T-helper 22 cell (primary cell): Measurements from ENCODE around the gene KIF26B.
"Not testable (repeated sequence)": the region's sequence is repeated elsewhere in the genome, so short reads cannot be mapped to it uniquely, and the experiment has no call there.

ENCODE experiments used
- DNase-seq: peaks from one replicate; pipeline ENCODE4 v3.0.0-alpha.2; 2020; ENCODE audit warnings: low read depth

Gene KIF26B

DNA sequence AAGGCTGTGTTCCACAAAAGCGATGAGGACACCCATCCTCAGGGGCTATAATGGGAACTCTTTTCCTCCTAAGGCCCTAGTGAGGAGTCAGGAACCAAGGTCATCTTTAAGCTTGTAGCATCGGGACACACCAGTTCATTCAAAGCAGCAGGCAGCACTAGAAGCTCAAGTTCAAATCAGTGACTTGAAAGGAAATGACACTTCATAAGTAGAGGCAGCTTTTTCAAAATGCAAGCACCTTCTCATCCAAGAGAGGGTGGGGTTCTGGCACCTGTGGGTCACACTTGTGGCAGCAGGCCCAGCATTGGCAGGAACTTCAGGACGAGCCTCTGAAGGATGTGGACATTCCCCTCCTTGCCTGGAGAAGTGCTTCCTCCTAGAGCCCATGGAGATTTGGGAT lies 496.3 kb downstream of the KIF26B start:
- no peak for DNase-seq

DNA sequence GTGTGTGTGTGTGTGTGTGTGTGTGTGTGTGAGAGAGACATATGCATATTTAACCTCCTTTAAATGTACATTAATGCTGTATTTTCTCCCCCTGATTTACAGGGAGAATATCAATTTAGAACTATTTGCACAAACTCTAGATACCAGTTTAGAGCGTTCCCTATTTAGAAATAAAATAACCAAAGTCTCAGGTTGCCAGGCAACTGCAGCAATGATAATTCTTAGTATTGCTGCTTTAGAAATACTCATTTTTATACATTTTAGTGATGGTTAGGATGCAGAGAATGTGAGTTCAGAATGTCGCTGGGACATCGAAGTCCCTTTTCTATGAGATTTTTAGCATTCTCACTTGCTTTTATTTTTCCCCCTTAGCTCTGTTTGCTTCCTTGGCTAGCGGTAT lies 497.3 kb downstream of the KIF26B start:
- DNase-seq, result no peak

DNA sequence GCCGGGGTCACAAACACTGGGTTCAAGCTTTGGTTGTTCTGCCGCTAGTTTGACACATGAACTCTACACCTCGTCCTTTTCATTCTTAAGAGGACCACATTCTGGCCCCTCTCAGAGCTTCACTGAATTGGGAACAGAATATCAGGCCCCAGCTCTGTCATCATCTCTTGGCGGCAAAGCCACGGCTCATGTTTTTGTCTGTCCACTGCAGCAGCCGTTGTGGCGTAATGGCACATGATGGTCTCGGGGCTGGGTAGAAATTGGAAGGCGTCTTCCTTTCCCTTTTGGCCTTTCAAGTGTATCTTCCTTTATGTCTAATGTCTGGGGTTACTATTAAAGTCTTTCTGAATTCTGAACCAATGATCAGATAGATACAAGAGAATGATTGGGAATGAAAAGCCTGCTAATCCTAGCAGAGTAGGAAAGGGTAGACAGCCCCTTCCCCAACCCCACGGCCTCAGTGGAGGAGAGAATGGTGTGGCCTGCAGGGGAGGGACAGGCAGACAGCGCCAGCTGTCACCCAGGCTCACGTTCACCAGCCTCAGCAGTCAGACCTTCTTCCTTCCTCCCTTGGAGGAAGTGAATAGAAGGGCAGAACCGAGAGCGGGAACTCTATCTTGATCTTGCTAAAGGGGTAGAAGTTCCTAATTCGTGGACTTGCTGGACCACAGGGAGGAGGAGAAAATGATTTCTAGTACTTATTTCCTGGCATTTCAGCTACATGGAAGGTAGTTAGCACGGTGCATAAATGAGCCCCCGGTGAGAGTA lies 498.1 kb downstream of the KIF26B start:
- no peak for DNase-seq

DNA sequence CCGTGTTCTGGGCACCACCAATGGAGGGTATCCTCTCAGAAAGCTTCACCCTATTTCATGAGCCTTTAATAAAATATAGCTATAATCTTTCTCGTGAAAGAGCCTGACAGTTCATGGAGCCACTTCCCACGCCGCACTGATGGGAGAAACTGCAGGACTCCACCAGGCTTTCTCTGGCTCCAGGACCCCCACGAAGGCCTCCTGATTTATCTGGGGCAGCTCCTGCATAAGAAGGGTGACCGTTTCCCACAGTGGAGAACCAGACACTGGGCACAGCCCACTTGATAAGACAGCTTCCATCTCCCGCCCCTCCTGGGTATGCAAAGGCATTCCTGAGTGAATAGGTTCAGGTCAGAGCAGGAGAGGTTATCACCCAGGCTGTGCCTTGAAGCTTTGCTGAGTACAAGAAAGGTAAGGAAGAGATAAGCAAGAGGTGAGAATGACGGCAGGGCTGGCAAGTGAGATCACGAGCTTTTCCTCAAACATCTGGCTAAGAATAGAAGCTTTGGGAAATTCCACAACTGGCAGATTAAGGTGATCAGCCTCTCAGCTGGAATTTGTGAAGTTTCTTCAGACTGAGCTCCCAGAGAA lies 499.8 kb downstream of the KIF26B start:
- DNase-seq, result no peak

DNA sequence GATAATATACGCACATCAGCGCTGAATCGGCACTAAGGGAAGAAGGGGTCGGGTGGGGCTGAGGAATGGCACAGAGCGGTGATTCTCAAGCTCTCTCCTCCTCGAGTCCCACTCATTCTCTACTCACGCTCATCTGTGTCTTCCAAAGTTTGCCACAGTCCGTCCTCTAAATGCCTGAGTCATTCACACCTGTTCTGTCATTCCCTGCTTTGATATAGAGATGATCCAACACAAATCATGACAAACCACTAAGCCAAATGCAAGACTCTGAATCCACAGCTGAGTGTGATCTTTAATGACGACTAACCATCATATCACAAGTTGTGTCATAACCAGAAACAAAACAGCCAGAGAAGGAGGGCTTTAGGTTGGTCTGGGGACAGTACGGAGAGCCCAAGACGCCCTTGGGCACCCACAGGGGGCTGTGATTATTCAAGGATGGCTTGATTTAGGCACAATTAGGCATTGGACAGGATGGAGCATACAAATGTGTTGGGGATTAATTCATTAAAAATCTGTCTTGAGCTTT lies 501.5 kb downstream of the KIF26B start:
- no peak for DNase-seq

DNA sequence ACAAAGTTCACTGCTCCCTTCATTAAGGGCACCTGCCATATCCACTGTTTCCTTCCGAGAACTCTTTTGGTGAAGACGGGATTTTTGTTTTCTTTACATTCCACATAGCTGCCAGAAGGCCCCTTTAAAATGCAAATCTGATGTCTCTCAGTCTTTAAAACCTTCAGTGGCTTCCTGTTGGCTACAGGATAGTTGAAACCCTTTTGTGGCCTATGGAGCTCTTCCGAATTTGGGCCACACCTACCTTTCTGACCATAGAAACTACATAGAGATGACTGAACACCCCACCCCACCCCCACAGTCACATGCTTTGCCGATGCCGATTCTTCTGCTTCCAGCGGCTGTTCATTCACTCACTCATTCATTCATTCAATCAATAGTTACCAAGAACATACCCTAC lies 502.6 kb downstream of the KIF26B start:
- no peak for DNase-seq

DNA sequence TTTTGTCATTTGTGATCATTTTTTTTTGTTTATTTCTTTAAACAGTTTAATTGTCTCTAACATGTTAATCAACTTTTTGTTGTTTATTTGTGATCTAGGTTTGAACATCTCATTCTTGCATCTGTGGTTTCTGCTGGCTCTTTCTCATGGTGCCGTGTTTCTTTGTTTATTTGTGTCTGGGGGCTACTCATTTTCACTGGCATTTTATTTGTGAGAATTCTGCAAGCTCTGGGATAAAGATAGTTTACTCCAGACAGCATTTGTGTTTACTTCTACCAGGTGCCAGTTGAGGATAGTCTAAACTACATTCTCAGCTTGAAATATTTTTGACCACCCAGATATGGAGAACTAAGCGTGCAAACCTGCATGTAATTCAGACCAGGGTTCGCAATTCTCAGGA lies 508.6 kb downstream of the KIF26B start:
- no peak for DNase-seq

DNA sequence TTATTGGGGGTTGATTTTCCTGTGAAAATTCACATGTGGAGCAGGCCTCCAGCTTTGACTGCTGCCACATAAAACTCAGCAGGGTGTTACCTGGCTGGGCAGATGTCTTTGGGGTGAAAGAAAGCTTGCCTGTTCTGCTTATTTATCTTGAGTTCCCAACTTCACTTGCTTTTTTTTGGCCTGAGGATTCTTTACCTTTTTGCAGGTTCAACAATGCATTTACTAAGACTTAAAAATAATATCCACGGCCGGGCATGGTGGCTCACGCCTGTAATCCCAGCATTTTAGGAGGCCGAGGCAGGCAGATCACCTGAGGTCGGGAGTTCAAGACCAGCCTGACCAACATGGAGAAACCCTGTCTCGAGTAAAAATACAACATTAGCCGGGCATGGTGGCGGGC lies 509.1 kb downstream of the KIF26B start:
- no peak for DNase-seq

DNA sequence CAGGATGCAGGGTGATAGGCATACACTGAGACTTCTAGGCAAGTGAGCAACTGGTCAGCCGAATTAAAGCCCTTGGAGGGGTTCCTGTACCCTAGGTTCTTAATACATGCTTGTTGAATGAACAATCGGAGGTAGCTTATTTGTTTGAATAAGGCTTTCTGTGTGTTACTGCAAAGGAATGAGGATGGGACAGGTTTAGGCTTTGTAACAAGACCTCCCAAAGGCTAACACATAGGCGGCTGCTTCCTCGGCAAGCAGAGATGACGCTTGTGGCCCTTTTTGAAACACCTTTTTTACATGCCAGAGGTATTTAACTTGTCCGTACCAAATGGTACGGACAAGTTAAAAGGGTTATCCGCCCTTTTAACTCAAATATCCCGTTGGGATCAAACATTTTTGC lies 511.6 kb downstream of the KIF26B start:
- DNase-seq, result no peak

DNA sequence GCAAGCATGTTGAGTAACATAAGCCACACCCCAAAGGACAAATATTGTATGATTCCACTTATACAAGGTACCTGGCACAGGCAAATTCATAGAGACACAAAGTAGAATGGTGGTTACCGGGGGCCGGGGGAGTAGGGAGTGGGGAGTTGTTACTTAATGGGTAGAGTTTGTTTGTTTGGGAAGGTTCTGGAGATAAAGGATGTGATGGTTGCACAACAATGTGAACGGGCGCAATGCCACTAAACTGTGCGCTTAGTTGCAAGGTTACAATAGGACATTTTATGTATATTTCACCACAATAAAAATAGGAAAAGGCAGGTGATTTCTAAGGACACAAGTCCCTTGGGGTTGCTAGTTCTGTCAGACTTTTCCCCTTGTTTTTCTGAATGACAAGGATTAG lies 516.6 kb downstream of the KIF26B start:
- no peak for DNase-seq

DNA sequence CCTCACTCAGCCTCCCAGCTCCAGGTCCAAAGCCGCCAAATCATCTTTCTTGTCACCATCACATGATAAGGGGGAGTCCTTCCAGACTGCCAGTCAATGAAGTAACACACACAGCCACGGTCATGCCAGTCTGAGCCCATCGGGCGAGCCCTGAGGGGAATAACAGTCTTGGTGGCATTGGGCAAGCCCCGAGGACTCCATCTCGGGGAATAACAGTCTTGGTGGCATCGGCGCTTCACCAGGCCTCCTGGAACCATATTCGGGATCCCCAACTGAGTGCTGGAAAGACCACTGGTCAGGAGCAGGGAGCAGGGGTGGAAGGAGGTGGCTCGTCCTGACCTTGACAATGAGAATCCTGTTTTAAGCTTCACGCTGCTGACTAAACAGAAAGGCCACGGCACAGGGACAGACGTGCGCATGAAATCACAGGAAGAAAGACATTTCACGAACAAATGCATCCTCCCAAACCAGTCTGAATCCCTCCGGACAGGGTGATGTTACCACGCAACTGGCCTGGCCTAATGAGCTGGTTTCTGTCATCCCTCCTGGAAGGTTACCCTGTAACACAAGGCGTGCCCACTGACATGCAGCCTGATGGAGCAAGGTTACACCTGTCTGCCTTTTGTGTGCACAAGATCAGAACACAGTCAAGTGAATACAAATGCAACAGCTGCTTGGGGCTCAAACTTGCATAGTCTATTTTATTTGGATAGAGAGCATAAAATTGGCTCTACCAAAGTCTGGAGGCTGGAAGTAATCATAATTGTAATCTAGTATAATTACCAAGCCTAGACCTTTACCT lies 517.4 kb downstream of the KIF26B start:
- DNase-seq, result no peak

DNA sequence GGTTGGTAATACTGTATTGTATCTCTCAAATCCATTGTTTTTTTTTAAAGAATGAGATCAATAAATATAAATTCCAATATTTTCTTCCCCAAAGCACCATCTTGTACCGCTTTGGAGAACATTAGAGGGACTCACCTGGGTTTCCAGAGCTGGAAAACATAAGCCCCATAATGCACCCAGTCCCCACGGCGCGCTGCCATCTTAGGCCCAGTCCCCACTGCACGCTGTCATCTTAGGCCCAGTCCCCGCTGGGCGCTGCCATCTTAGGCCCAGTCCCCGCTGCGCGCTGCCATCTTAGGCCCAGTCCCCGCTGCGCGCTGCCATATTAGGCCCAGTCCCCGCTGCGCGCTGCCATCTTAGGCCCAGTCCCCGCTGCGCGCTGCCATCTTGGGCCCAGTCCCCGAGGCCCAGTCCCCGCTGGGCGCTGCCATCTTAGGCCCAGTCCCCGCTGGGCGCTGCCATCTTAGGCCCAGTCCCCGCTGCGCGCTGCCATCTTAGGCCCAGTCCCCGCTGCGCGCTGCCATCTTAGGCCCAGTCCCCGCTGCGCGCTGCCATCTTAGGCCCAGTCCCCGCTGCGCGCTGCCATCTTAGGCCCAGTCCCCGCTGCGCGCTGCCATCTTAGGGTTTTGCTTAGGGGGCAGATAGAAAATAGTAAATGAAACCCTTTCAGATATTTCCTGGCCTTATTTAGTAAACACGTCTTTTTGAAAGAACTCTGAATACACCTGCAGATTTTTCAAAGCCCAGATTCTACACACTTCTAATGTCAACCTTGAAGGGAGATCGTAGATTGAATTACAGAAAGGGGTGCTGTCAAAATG lies 518.3 kb downstream of the KIF26B start:
- not testable (repeated sequence) for DNase-seq

DNA sequence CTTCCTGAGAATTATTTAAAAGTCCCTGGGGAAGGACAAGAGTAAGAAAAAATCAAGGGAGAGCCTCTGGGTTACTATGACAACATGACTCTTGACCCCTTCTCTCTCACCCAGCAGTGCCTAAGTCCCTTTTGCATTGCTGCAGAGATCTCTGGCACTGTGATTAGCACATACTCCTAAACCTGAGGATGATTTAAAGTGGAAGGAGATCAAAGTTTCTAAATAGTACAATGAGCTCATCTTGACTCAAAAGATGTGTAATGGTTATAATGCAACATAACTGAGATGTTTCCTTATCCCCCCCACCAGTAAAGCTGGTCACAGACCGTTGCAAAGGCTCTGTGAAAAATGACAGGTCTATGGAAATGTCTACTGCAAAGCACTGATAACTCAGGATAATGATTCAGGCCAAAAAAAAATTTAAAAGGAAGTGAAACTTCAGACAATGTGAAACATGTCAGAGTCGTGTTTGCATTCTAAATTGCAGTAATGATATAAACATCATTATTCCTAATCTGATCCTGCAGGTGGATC lies 519.2 kb downstream of the KIF26B start:
- no peak for DNase-seq

DNA sequence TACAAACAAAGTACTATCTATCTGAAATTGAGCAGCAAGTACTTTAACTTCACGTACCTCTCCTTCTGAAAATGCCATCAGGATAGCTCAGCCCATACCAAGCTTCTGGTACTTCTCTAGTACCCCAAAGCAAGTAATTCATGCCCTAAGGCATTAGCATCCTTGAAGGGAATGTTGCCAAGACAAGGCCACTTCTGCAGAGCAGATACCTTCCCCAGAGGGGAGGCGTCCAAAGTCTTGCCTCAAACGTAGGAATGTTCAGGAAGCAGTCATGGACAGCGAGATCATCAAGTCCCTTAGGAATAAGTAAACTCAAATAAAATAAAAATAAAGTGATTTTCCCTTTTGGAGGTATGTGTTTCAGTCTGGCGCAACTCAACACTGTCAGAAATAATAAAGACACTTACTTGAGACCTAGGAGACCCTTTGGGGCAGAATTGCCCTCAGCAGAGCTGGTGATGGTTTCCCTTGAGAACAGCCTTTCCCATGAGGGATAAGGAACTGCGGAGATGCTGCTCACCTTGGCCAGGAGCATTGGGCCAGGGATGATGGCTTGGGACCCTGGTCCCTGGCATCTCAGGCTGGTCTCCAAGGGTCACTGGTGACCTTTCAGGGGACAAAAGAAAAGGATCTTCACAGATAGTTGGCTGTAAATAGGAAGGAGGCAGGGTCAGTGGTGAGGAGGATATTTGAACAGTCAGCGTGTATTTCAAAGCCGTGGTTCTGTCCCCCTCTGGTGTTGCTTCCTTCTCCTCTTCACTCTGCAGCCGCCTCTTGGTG lies 522.9 kb downstream of the KIF26B start:
- DNase-seq, result no peak

DNA sequence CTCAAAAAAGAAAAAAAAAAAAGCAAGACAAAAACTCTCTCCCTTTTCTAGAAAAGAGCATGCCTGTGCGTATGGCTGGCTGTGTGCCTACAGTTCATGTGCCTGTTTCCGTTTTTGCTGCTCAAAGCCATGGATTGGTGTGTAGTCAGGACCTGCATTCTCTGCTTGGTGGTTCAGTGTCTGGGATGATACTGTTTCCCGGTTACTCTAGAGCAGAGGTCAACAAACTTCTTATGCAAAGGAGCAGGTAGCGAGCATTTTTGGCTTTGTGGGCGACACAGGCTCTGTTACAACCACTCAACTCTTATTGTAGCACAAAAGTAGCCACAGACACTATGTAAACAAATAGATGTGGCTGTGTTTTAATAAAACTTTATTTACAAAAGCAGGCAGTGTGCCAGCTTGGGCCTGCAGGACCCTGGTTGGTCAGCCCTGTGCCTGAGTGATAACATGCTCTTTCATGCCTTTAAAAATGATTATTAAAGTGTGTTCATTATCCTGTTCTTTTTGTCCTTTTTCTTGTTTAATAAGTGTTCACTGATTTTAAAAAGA lies 524.2 kb downstream of the KIF26B start:
- no peak for DNase-seq

DNA sequence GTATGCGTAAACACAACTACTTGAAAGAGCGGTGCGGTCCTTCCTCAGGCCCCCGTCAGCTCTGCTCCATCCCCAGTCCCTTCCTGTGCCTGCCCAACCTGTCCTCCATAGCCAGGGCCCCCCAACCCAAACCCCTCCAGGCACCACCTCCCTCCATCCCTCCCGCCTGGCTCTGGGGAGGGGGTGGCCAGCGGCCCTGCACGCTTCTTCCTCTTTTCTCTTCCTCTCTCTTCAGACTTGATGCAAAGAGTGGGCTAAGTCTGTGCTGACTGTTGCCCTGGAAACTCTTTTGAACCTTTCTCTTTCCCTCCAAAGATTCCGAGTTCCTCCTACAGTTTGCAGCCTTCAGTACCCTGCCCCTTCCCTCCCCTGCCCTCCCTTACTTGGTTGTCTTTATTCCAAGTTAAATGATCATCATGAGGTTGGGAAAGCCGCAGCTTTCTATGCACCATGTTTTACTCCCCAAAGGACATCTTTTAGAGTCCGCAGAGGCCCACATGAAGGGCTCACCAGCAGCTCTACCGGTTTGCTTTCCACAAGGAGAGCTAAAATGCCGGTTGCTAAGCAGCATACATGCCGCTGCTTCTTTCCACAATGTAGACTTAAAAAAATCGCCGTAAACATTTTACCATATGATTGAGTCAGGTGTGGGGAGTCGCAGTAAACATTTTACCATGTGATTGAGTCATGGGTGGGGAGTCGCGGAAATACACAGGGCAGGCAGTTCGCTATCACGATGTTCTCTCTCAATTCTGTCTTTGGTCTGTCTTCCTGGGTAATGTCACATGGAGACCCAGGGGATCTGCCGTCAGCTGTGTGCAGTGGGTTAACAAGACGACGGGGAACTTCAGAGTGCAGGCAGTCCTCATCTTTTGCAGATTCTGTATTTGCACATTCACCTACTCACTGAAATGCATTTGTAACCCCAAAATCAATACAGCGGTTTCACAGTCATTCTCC lies 525.3 kb downstream of the KIF26B start:
- DNase-seq, result no peak

DNA sequence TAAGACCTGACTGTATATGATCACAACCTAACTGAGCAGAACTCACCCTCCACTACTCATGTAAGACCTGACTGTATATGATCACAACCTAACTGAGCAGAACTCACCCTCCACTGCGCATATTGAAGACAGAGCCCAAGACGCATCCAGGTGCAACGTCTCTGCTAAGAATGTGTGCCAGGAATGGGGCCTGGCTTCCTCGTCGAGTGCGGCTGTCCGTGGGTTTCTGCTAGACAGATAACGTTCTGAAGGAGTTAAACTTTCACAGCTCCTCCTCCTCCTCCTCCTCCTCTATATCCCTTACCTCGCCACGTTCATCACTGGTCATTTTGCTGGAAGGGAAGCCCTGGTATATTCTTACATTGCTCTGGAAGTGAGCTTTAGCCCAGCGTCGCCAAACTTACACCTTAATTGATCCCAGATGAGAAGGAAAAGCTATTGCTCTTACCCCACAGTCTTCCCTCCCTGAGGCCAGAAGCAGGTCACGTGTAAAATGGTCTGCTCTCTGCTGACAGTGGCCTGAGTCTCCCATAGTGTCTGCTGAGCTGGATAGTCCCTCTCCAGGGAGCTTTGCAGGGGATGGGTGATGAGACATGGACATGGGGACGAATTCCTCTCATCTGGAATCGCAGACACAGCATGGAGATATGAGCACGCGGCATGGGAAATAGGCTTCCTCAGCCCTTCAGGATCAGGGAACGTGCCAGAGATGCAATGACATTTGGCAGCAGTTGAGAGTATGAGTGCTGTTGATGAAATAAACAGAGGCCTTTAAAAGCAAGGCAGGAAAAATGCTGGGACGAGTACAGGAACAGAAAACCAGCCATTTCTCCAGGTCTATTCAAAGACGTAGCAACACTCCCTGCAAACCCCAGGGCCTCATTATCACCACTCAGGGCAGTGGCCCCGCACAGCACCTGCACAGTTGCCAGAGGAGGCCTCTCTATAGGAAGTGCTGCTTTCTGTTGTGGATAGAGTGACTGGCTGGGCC lies 528.1 kb downstream of the KIF26B start:
- no peak for DNase-seq

DNA sequence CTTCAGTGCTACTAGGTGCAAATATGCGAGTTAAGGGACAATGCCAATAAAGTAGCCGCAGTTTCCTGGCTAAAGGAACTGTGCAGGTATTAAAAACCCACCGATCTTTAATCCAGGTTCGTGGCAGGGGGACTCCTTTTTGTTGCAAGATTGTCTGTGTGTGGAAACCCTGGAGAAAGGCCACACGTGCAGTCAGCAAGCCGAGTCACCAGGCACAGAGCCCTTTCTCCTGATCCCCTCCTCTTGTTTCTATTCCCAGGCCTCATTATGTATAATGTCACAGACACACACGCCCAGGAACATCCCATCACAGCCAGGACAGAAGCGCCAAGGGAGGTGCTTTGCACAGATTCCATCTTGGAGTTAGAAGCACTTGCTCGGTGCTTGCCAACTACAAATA lies 528.9 kb downstream of the KIF26B start:
- no peak for DNase-seq
